ENCODE data around the gene HINT3. TPM values are rescaled to one million over a fixed set of nuclear protein-coding genes. Genes with fewer than 3 reads are reported as not detected.
"Not testable (repeated sequence)": the region's sequence is repeated elsewhere in the genome, so short reads cannot be mapped to it uniquely, and the experiment has no call there.

The HINT3 gene
- total RNA-seq, 2 donors from 2014 or later, result 6.2 to 8.2 TPM

GRCh38 chr6:125945378-125946141 lies 11.0 kb upstream of the HINT3 start:
- H3K4me3 Mint-ChIP-seq, result no peak overlapping the region

GRCh38 chr6:125947615-125948014 lies 9.0 kb upstream of the HINT3 start:
- no peaks in the 10 kb centered on the region for H3K9me3 Mint-ChIP-seq
- no peak overlapping the region for H3K4me3 Mint-ChIP-seq
- ATAC-seq (replicated peaks), result no peak
- H3K27me3 Mint-ChIP-seq, result peaks cover 7% of the 10 kb centered on the region
- H3K36me3 Mint-ChIP-seq (ENCODE audit: low read depth), result no peaks in the 10 kb centered on the region
- H3K4me1 Mint-ChIP-seq, result peaks cover 17% of the 10 kb centered on the region
- no peak overlapping the region for H3K27ac Mint-ChIP-seq

More at GRCh38 chr6:125945378-125946141, 11.0 kb upstream of the HINT3 start:
- H3K4me1 Mint-ChIP-seq, result peaks cover 17% of the 10 kb centered on the region
- H3K9me3 Mint-ChIP-seq, result no peaks in the 10 kb centered on the region
- H3K27ac Mint-ChIP-seq, result no peak overlapping the region
- peaks cover 3% of the 10 kb centered on the region for H3K27me3 Mint-ChIP-seq
- no peaks in the 10 kb centered on the region for H3K36me3 Mint-ChIP-seq (ENCODE audit: low read depth)
- ATAC-seq (replicated peaks), result no peak

- ATAC-seq (replicated peaks), result no peak
- H3K36me3 Mint-ChIP-seq (ENCODE audit: low read depth), result no peaks in the 10 kb centered on the region
- peaks cover 16% of the 10 kb centered on the region for H3K4me1 Mint-ChIP-seq
- H3K27ac Mint-ChIP-seq, result no peak overlapping the region
- H3K27me3 Mint-ChIP-seq, result peaks cover 4% of the 10 kb centered on the region
- no peaks in the 10 kb centered on the region for H3K9me3 Mint-ChIP-seq
- no peak overlapping the region for H3K4me3 Mint-ChIP-seq
These were observed 8.1 kb upstream of the HINT3 start for GRCh38 chr6:125948455-125948854.

- Mint-ChIP-seq H3K27me3 (peaks cover 4% of the 10 kb centered on the region), H3K4me1 (peaks cover 10% of the 10 kb centered on the region), H3K9me3 (no peaks in the 10 kb centered on the region), H3K27ac (no peak overlapping the region), H3K4me3 (no peak overlapping the region), H3K36me3 (ENCODE audit: low read depth) (no peaks in the 10 kb centered on the region)
- ATAC-seq (replicated peaks), result no peak
These were observed 7.5 kb upstream of the HINT3 start for GRCh38 chr6:125949069-125949468.

- Mint-ChIP-seq H3K4me3 (no peak overlapping the region), H3K27ac (no peak overlapping the region), H3K27me3 (peaks cover 4% of the 10 kb centered on the region), H3K36me3 (ENCODE audit: low read depth) (no peaks in the 10 kb centered on the region), H3K4me1 (peaks cover 10% of the 10 kb centered on the region), H3K9me3 (no peaks in the 10 kb centered on the region)
- ATAC-seq (replicated peaks), result peak; percentile 90
These were observed 6.3 kb upstream of the HINT3 start for GRCh38 chr6:125950293-125950692.

GRCh38 chr6:125950716-125951115 lies 5.9 kb upstream of the HINT3 start:
- H3K27ac Mint-ChIP-seq; H3K9me3 Mint-ChIP-seq; ATAC-seq (replicated peaks); H3K4me3 Mint-ChIP-seq; H3K36me3 Mint-ChIP-seq (ENCODE audit: low read depth); H3K27me3 Mint-ChIP-seq; H3K4me1 Mint-ChIP-seq: not testable (repeated sequence)

GRCh38 chr6:125951323-125951722 lies 5.2 kb upstream of the HINT3 start:
- peaks cover 4% of the 10 kb centered on the region for H3K27me3 Mint-ChIP-seq
- H3K4me1 Mint-ChIP-seq, result peaks cover 2% of the 10 kb centered on the region

GRCh38 chr6:125952764-125953501 lies 3.6 kb upstream of the HINT3 start:
- H3K4me3 Mint-ChIP-seq, result no peak overlapping the region
- peaks cover 4% of the 10 kb centered on the region for H3K27me3 Mint-ChIP-seq
- H3K36me3 Mint-ChIP-seq (ENCODE audit: low read depth), result no peaks in the 10 kb centered on the region
- no peak overlapping the region for H3K27ac Mint-ChIP-seq
- no peaks in the 10 kb centered on the region for H3K9me3 Mint-ChIP-seq
- no peaks in the 10 kb centered on the region for H3K4me1 Mint-ChIP-seq
- ATAC-seq (replicated peaks), result no peak

More at GRCh38 chr6:125951323-125951722, 5.2 kb upstream of the HINT3 start:
- Mint-ChIP-seq H3K36me3 (ENCODE audit: low read depth) (no peaks in the 10 kb centered on the region), H3K9me3 (no peaks in the 10 kb centered on the region), H3K27ac (no peak overlapping the region), H3K4me3 (no peak overlapping the region)
- ATAC-seq (replicated peaks), result no peak

GRCh38 chr6:125953502-125953875 lies 3.1 kb upstream of the HINT3 start:
- no peaks in the 10 kb centered on the region for H3K9me3 Mint-ChIP-seq
- H3K4me1 Mint-ChIP-seq, result no peaks in the 10 kb centered on the region
- no peak overlapping the region for H3K4me3 Mint-ChIP-seq
- no peaks in the 10 kb centered on the region for H3K36me3 Mint-ChIP-seq (ENCODE audit: low read depth)
- H3K27me3 Mint-ChIP-seq, result peaks cover 4% of the 10 kb centered on the region
- H3K27ac Mint-ChIP-seq, result no peak overlapping the region
- no peak for ATAC-seq (replicated peaks)

- Mint-ChIP-seq H3K4me1 (no peaks in the 10 kb centered on the region), H3K9me3 (no peaks in the 10 kb centered on the region), H3K27ac (no peak overlapping the region), H3K27me3 (peaks cover 4% of the 10 kb centered on the region), H3K4me3 (peak overlapping the region; percentile 8), H3K36me3 (ENCODE audit: low read depth) (no peaks in the 10 kb centered on the region)
- ATAC-seq (replicated peaks), result no peak
These were observed 1.7 kb upstream of the HINT3 start for GRCh38 chr6:125954735-125955339.

GRCh38 chr6:125955973-125956372 lies 597 bp upstream of the HINT3 start:
- Mint-ChIP-seq H3K27me3 (peaks cover 4% of the 10 kb centered on the region), H3K9me3 (no peaks in the 10 kb centered on the region), H3K27ac (no peak overlapping the region), H3K4me3 (no peak overlapping the region), H3K36me3 (ENCODE audit: low read depth) (no peaks in the 10 kb centered on the region), H3K4me1 (no peaks in the 10 kb centered on the region)
- no peak for ATAC-seq (replicated peaks)

- Mint-ChIP-seq H3K9me3 (no peaks in the 10 kb centered on the region), H3K27me3 (peaks cover 1% of the 10 kb centered on the region), H3K4me1 (no peaks in the 10 kb centered on the region), H3K27ac (no peak overlapping the region), H3K36me3 (ENCODE audit: low read depth) (no peaks in the 10 kb centered on the region), H3K4me3 (no peak overlapping the region)
- no peak for ATAC-seq (replicated peaks)
These were observed 772 bp downstream of the HINT3 start for GRCh38 chr6:125957391-125957693.

- no peaks in the 10 kb centered on the region for H3K36me3 Mint-ChIP-seq (ENCODE audit: low read depth)
- H3K9me3 Mint-ChIP-seq, result no peaks in the 10 kb centered on the region
- no peak overlapping the region for H3K4me3 Mint-ChIP-seq
- ATAC-seq (replicated peaks), result no peak
- no peak overlapping the region for H3K27ac Mint-ChIP-seq
- no peaks in the 10 kb centered on the region for H3K4me1 Mint-ChIP-seq
- no peaks in the 10 kb centered on the region for H3K27me3 Mint-ChIP-seq
These were observed 1.3 kb downstream of the HINT3 start for GRCh38 chr6:125957845-125958244.

GRCh38 chr6:125959041-125959440 lies 2.5 kb downstream of the HINT3 start:
- ATAC-seq (replicated peaks), result no peak
- H3K4me1 Mint-ChIP-seq, result peaks cover 5% of the 10 kb centered on the region
- H3K4me3 Mint-ChIP-seq, result no peak overlapping the region
- H3K36me3 Mint-ChIP-seq (ENCODE audit: low read depth), result no peaks in the 10 kb centered on the region
- H3K27ac Mint-ChIP-seq, result no peak overlapping the region
- no peaks in the 10 kb centered on the region for H3K27me3 Mint-ChIP-seq
- no peaks in the 10 kb centered on the region for H3K9me3 Mint-ChIP-seq

- Mint-ChIP-seq H3K4me3 (no peak overlapping the region), H3K9me3 (no peaks in the 10 kb centered on the region), H3K27ac (no peak overlapping the region), H3K4me1 (peaks cover 5% of the 10 kb centered on the region), H3K27me3 (no peaks in the 10 kb centered on the region), H3K36me3 (ENCODE audit: low read depth) (no peaks in the 10 kb centered on the region)
- ATAC-seq (replicated peaks), result no peak
These were observed 4.5 kb downstream of the HINT3 start for GRCh38 chr6:125961117-125961516.
